ENCODE data around the gene PPP4R3B.
"Not testable (repeated sequence)": the region's sequence is repeated elsewhere in the genome, so short reads cannot be mapped to it uniquely, and the experiment has no call there.

Gene PPP4R3B

GRCh38 chr2:55592130-55592529 is 25.3 kb downstream of the PPP4R3B start:
- no peak for DNase-seq

GRCh38 chr2:55590810-55591440 is 26.5 kb downstream of the PPP4R3B start:
- no peak for DNase-seq

GRCh38 chr2:55585451-55586080 is 31.9 kb downstream of the PPP4R3B start:
- DNase-seq: no peak

GRCh38 chr2:55581874-55582547 is 35.4 kb downstream of the PPP4R3B start:
- DNase-seq: no peak

GRCh38 chr2:55581435-55581834 is 36.0 kb downstream of the PPP4R3B start:
- no peak for DNase-seq

- DNase-seq: not testable (repeated sequence)
Measured at GRCh38 chr2:55569002-55569401, 48.4 kb downstream of the PPP4R3B start.

- DNase-seq: no peak
Measured at GRCh38 chr2:55567298-55567697, 50.1 kb downstream of the PPP4R3B start.

- DNase-seq: no peak
Measured at GRCh38 chr2:55565613-55566012, 51.8 kb downstream of the PPP4R3B start.

- no peak for DNase-seq
Measured at GRCh38 chr2:55560855-55561254, 56.6 kb downstream of the PPP4R3B start.

- no peak for DNase-seq
Measured at GRCh38 chr2:55556809-55557208, 60.6 kb downstream of the PPP4R3B start.

GRCh38 chr2:55555977-55556376 is 61.4 kb downstream of the PPP4R3B start:
- no peak for DNase-seq

- no peak for DNase-seq
Measured at GRCh38 chr2:55553321-55553720, 64.1 kb downstream of the PPP4R3B start.

GRCh38 chr2:55550368-55551102 is 66.9 kb downstream of the PPP4R3B start:
- no peak for DNase-seq

GRCh38 chr2:55547679-55548078 is 69.7 kb downstream of the PPP4R3B start:
- not testable (repeated sequence) for DNase-seq

GRCh38 chr2:55547001-55547400 is 70.4 kb downstream of the PPP4R3B start:
- no peak for DNase-seq

GRCh38 chr2:55530539-55531081 is 86.8 kb downstream of the PPP4R3B start:
- no peak for DNase-seq

- DNase-seq: no peak
Measured at GRCh38 chr2:55526174-55526573, 91.2 kb downstream of the PPP4R3B start.

GRCh38 chr2:55524884-55525437 is 92.5 kb downstream of the PPP4R3B start:
- DNase-seq: no peak

- DNase-seq: no peak
Measured at GRCh38 chr2:55519938-55520885, 97.2 kb downstream of the PPP4R3B start.

GRCh38 chr2:55518841-55519165 is 98.6 kb downstream of the PPP4R3B start:
- DNase-seq: no peak

GRCh38 chr2:55511508-55512124 is 105.8 kb downstream of the PPP4R3B start:
- no peak for DNase-seq
